Right lobe of liver (tissue), 6 donors: ENCODE data around the gene FNDC3B. TPM values are rescaled to one million over a fixed set of nuclear protein-coding genes. Genes with fewer than 3 reads are reported as not detected.

ENCODE experiments used
- ATAC-seq, 4 donors: fragments of 200-7000 bp; cut with Tn5 transposase; one replicate each; pipeline ENCODE4 v1.9.1; 2020; ENCODE audit warnings: mild to moderate bottlenecking in 4 of 4, moderate library complexity in 4 of 4
- DNase-seq, 3 donors: peaks; one replicate each; pipeline ENCODE4 v3.0.0-alpha.2; 2020
- H3K27ac ChIP-seq, 3 donors: fragments of 200-600 bp; one replicate each; pipeline ENCODE4 v1.8.0; 2022
- H3K27me3 ChIP-seq, 2 donors: fragments of 200-600 bp; one replicate each; pipeline ENCODE4 v1.8.0; 2022
- H3K36me3 ChIP-seq, 4 donors: fragments of 200-600 bp; sonication (generic) in 1 of 4; one replicate each; pipeline versions ENCODE4 v1.5.1 to v1.8.0; 2017 to 2022; ENCODE audit warnings: control low read depth in 1 of 4
- H3K4me1 ChIP-seq, 4 donors: fragments of 200-600 bp; sonication (generic) in 1 of 4; one replicate each; pipeline versions ENCODE4 v1.5.1 to v1.8.0; 2017 to 2022; ENCODE audit warnings: control low read depth in 1 of 4
- H3K4me3 ChIP-seq, 3 donors: fragments of 200-600 bp; one replicate each; pipeline ENCODE4 v1.8.0; 2022
- H3K9me3 ChIP-seq, 4 donors: fragments of 200-600 bp; sonication (generic) in 1 of 4; one replicate each; pipeline versions ENCODE4 v1.5.1 to v1.8.0; 2017 to 2022; ENCODE audit warnings: control low read depth in 1 of 4
- POLR2A ChIP-seq: fragments of 450-650 bp; IDR thresholded peaks from one replicate; pipeline ENCODE4 v1.6.1; 2017; ENCODE audit warnings: antibody characterized with exemption, mild to moderate bottlenecking
- WGBS: methylation state at CpG from one replicate; pipeline ENCODE4 v1.1.6; 2018; ENCODE audit warnings: low coverage, low lambda C conversion rate; ENCODE audit not compliant: insufficient coverage; ENCODE audit errors: missing lambda C conversion rate; 5-methylcytosine and 5-hydroxymethylcytosine counted together
- intact Hi-C, 2 donors: fragments of 100-400 bp; cut with DNase I; formaldehyde crosslinking; loops; one replicate each; pipeline versions ENCODE4 v1.11.2 to v1.14.1; 2022
- total RNA-seq, 6 experiments: library from RNA; depleted of rRNA in 2 of 6; stranded (reverse); fragments of >200 nt in 2 of 6; fragmentation: NEBNext Ultra II Directional in 3 of 6; extraction: Animal tissue kit (Norgen Biotek cat#: 25700) in 3 of 6; gene quantifications; one replicate each; pipeline versions ENCODE4 v1.1.0 to v1.2.4, GENCODE V29; 2016 to 2023
- TF ChIP-seq, protein P1 (sequence below), 4 donors: fragments of 200-600 bp in 3 of 4; fragments of 450-650 bp in 1 of 4; IDR thresholded peaks; one replicate each; pipeline versions ENCODE4 v1.5.1 to v1.8.0; 2016 to 2022; ENCODE audit warnings: antibody characterized with exemption in 4 of 4, mild to moderate bottlenecking in 2 of 4
- donor health status: DM: no; HTN: yes; CAD: no.
- donor health status: DM: no; HTN: no; CAD: no.
- donor health status: DM: no; HTN: no; CAD: no.
- donor health status: DM: no; HTN: yes; CAD: no.
- donor health status: DM: no; HTN: yes; CAD: no.

The FNDC3B gene
- total RNA-seq, 6 experiments from 2014 or later = 40.2 to 184 (median 63.5) TPM

DNA sequence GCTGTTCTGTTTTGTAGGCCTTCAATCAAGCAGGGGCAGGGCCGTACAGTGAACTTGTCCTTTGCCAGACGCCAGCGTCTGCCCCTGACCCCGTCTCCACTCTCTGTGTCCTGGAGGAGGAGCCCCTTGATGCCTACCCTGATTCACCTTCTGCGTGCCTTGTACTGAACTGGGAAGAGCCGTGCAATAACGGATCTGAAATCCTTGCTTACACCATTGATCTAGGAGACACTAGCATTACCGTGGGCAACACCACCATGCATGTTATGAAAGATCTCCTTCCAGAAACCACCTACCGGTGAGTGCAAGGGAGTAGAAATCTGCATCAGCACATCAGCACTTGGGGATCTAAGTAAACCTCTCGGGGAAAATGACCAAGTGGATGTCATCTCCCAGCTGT, 313.4 kb downstream of the FNDC3B start:
- Histone ChIP-seq H3K27me3 (no peaks in the 10 kb centered on the region), H3K27ac (no peak overlapping the region), H3K36me3 (peaks cover under 1 to 43% (median 21%) of the 10 kb centered on the region in 4 donors), H3K9me3 (no peaks in the 10 kb centered on the region), H3K4me3 (no peak overlapping the region), H3K4me1 (peaks cover 0 to 14% (median 0%) of the 10 kb centered on the region in 4 donors)
- ATAC-seq (no peak), DNase-seq (no peak)
- 94% methylated on average over 3 of the region's 10 CpGs for WGBS
- TF ChIP-seq, protein P1, sequence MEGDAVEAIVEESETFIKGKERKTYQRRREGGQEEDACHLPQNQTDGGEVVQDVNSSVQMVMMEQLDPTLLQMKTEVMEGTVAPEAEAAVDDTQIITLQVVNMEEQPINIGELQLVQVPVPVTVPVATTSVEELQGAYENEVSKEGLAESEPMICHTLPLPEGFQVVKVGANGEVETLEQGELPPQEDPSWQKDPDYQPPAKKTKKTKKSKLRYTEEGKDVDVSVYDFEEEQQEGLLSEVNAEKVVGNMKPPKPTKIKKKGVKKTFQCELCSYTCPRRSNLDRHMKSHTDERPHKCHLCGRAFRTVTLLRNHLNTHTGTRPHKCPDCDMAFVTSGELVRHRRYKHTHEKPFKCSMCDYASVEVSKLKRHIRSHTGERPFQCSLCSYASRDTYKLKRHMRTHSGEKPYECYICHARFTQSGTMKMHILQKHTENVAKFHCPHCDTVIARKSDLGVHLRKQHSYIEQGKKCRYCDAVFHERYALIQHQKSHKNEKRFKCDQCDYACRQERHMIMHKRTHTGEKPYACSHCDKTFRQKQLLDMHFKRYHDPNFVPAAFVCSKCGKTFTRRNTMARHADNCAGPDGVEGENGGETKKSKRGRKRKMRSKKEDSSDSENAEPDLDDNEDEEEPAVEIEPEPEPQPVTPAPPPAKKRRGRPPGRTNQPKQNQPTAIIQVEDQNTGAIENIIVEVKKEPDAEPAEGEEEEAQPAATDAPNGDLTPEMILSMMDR (IDR thresholded peaks at IDR 0.05) = no peak
- TF ChIP-seq POLR2A = no peak
- intact Hi-C loops = no loop called here

GRCh38 chr3:172354931-172355499, 315.6 kb downstream of the FNDC3B start:
- DNase-seq (no peak), ATAC-seq (no peak)
- no peak for TF ChIP-seq POLR2A
- TF ChIP-seq, protein P1 (IDR thresholded peaks at IDR 0.05) = no peak
- intact Hi-C loops = no loop called here
- Histone ChIP-seq H3K9me3 (no peaks in the 10 kb centered on the region), H3K4me1 (peaks cover 0 to 22% (median 0%) of the 10 kb centered on the region in 4 donors), H3K4me3 (no peak overlapping the region), H3K36me3 (peaks cover 0 to 25% (median 14%) of the 10 kb centered on the region in 4 donors), H3K27me3 (no peaks in the 10 kb centered on the region), H3K27ac (no peak overlapping the region)
- WGBS = 77% methylated on average over 2 of the region's 3 CpGs

DNA sequence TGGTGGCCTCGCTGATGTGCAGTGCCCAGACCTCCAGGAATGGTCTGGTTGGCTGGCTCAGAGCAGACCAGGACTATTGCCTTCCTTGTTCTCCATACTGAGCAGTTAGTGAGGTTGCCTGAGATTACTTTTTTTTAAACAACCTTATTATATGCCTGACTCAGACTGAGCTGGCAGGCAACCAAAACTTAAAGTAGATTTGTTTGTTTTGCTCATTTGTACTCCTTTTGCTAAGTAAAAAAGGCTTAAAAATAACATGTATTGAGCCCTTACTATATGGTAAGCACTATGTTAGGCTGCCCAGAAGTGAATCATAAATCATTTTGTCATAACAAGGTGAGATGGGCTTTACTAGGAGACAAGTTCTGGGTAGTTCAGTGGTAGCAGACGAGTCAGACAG, 316.5 kb downstream of the FNDC3B start:
- H3K27ac ChIP-seq = no peak overlapping the region
- peaks cover 0 to 20% (median 11%) of the 10 kb centered on the region in 4 donors for H3K36me3 ChIP-seq
- no peaks in the 10 kb centered on the region for H3K9me3 ChIP-seq
- no peak for TF ChIP-seq POLR2A
- TF ChIP-seq, protein P1 (IDR thresholded peaks at IDR 0.05) = no peak
- no peak overlapping the region for H3K4me3 ChIP-seq
- ATAC-seq (peak in 3 of 4 donors; percentile 31 to 45 (median 34)), DNase-seq (no peak)
- H3K4me1 ChIP-seq = peaks cover 0 to 22% (median 0%) of the 10 kb centered on the region in 4 donors
- WGBS = 68% methylated on average over 2 of the region's 2 CpGs
- intact Hi-C loops = no loop called here
- H3K27me3 ChIP-seq = no peaks in the 10 kb centered on the region

- Histone ChIP-seq H3K27ac (no peak overlapping the region), H3K4me1 (peaks cover 0 to 22% (median 0%) of the 10 kb centered on the region in 4 donors), H3K4me3 (no peak overlapping the region), H3K9me3 (no peaks in the 10 kb centered on the region), H3K36me3 (peaks cover 0 to 20% (median 11%) of the 10 kb centered on the region in 4 donors), H3K27me3 (no peaks in the 10 kb centered on the region)
- intact Hi-C loops = no loop called here
- DNase-seq = no peak
- ATAC-seq = no peak
- WGBS = 87% methylated on average over 5 of the region's 5 CpGs
- TF ChIP-seq, protein P1 (IDR thresholded peaks at IDR 0.05) = no peak
- no peak for TF ChIP-seq POLR2A
Measured at GRCh38 chr3:172356427-172356826, 317.0 kb downstream of the FNDC3B start.
